Kidney epithelial cell (primary cell): ENCODE data around the gene SMARCD1. TPM values are rescaled to one million over a fixed set of nuclear protein-coding genes. Genes with fewer than 3 reads are reported as not detected.

Source experiments
- DNase-seq: peaks from one replicate; pipeline ENCODE4 v3.0.0-alpha.2; 2010; ENCODE audit warnings: low read depth
- H3K27me3 ChIP-seq: 2 replicates; pipeline ENCODE4 v1.6.0; 2011; ENCODE audit warnings: low read length; ENCODE audit not compliant: control insufficient read depth, insufficient read depth
- H3K36me3 ChIP-seq: 2 replicates; pipeline ENCODE4 v1.5.1; 2011; ENCODE audit warnings: low read length; ENCODE audit not compliant: control insufficient read depth, insufficient read depth
- H3K4me3 ChIP-seq: 2 replicates; pipeline ENCODE4 v1.5.1; 2011; ENCODE audit warnings: low read depth, mild to moderate bottlenecking, control low read depth, low read length
- CTCF ChIP-seq: IDR thresholded peaks from 2 replicates; pipeline ENCODE4 v1.5.1; 2011; ENCODE audit warnings: mild to moderate bottlenecking, moderate library complexity, low read length, control low read depth, inconsistent platforms; ENCODE audit not compliant: insufficient read depth, poor library complexity, severe bottlenecking
- total RNA-seq: library from RNA; depleted of rRNA; stranded (reverse); fragments of >200 nt; gene quantifications from 2 replicates; pipeline ENCODE4 v1.2.3, GENCODE V29; 2015

SMARCD1 gene
- total RNA-seq, 1 donor from 2014 or later: 133 TPM

- Histone ChIP-seq H3K4me3 (no peak overlapping the region), H3K27me3 (peaks cover 2% of the 10 kb centered on the region), H3K36me3 (no peaks in the 10 kb centered on the region)
- DNase-seq: no peak
- TF ChIP-seq CTCF: no peak
Measured at GRCh38 chr12:50041962-50042361, 43.2 kb upstream of the SMARCD1 start.

DNA sequence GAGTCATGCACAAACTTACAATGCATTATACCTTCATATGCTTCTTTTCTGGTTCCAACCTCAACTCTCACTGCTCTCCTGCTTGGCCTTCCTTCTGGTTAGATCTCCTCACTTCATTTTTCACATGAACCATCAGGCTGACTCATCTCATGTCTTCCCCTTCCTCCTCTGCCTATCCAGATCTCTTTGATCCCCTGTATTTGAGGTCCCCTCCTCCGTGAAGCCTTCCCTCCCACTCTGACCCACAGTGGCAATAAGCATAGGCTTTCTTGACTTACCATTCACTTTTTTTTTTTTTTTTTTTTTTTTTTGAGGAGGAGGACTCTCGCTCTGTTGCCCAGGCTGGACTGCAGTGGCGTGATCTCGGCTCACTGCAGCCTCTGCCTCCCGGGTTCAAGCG, 42.4 kb upstream of the SMARCD1 start:
- H3K4me3 ChIP-seq: no peak overlapping the region
- H3K27me3 ChIP-seq: peaks cover 2% of the 10 kb centered on the region
- no peaks in the 10 kb centered on the region for H3K36me3 ChIP-seq
- no peak for DNase-seq
- TF ChIP-seq CTCF: no peak

DNA sequence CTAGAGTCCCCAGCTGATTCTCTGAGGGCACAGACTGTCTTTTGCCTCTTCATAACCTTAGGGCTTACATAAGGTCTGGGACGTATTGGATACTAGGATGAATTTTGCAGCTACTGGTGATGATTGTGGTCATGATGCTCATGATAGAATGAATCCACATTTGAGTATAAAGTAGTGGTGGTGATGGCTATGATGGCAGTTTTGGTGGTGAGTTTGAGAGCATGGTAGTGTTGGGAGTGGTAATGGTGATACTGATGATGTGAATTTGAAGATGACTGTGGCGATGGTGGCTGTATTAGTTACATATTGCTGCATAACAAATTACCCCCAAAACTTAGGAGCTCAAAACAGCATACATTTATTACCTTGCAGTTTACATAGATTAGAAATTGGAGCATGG, 41.8 kb upstream of the SMARCD1 start:
- DNase-seq: no peak
- TF ChIP-seq CTCF: no peak
- peaks cover 2% of the 10 kb centered on the region for H3K27me3 ChIP-seq
- no peaks in the 10 kb centered on the region for H3K36me3 ChIP-seq
- H3K4me3 ChIP-seq: no peak overlapping the region

DNA sequence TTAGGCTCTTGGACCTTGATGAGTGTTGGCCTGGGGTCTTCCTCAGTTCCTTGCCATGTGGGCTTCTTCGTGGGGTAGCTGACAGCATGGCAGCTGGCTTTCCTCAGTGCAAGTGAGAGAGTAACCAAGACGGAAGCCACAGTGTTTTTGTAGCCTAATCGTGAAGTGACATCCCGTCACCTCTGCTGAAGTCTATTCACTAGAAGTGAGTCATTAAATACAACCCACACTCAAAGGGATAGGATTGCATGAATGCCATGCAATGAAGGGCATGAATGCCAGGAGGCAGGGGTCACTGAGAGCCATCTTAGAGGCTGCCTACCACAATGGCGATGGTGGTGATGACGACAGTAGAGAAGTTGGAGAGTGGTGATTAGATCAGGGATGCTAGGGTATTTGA, 41.3 kb upstream of the SMARCD1 start:
- no peak for DNase-seq
- Histone ChIP-seq H3K27me3 (peaks cover 2% of the 10 kb centered on the region), H3K36me3 (no peaks in the 10 kb centered on the region), H3K4me3 (no peak overlapping the region)
- no peak for TF ChIP-seq CTCF

- Histone ChIP-seq H3K4me3 (no peak overlapping the region), H3K27me3 (peaks cover 21% of the 10 kb centered on the region), H3K36me3 (no peaks in the 10 kb centered on the region)
- TF ChIP-seq CTCF: no peak
- no peak for DNase-seq
Measured at GRCh38 chr12:50047693-50048250, 37.4 kb upstream of the SMARCD1 start.
